Type B pancreatic cell (in vitro differentiated cells): ENCODE results near the gene FBXL19. TPM values are rescaled to one million over a fixed set of nuclear protein-coding genes. Genes with fewer than 3 reads are reported as not detected.
A peak's percentile ranks its signal among the peaks of the same experiment; 100 is the strongest.

Experiments used
- DNase-seq: peaks from one replicate; pipeline ENCODE4 v3.0.0; 2021; ENCODE audit warnings: mixed read lengths; ENCODE audit not compliant: unreplicated experiment; ENCODE audit errors: extremely low spot score
- H3K27ac Mint-ChIP-seq: 2 replicates; pipeline ENCODE4 v1.8.0; 2021; ENCODE audit warnings: mild to moderate bottlenecking, mixed read lengths
- H3K27me3 Mint-ChIP-seq: 2 replicates; pipeline ENCODE4 v1.8.0; 2021; ENCODE audit warnings: mixed read lengths
- H3K36me3 Mint-ChIP-seq: 2 replicates; pipeline ENCODE4 v1.8.0; 2021; ENCODE audit warnings: mixed read lengths
- H3K4me1 Mint-ChIP-seq: one replicate; pipeline ENCODE4 v1.8.0; 2021; ENCODE audit warnings: mixed read lengths; ENCODE audit not compliant: unreplicated experiment
- H3K4me3 Mint-ChIP-seq: 2 replicates; pipeline ENCODE4 v1.8.0; 2021; ENCODE audit warnings: mild to moderate bottlenecking, mixed read lengths
- H3K9me3 Mint-ChIP-seq: 2 replicates; pipeline ENCODE4 v1.8.0; 2021; ENCODE audit warnings: mixed read lengths
- total RNA-seq: library from RNA; stranded (reverse); gene quantifications from 2 replicates; pipeline ENCODE4 v1.2.1, GENCODE V29; 2021; ENCODE audit warnings: low replicate concordance
- TF ChIP-seq, protein P1 (sequence below): fragments of 200-600 bp; sonication (generic); conservative IDR thresholded peaks from 2 replicates; pipeline ENCODE4 v1.5.0; 2021; ENCODE audit warnings: antibody characterized with exemption, mild to moderate bottlenecking

FBXL19 gene
- total RNA-seq, 1 donor from 2014 or later = 46.4 TPM

DNA sequence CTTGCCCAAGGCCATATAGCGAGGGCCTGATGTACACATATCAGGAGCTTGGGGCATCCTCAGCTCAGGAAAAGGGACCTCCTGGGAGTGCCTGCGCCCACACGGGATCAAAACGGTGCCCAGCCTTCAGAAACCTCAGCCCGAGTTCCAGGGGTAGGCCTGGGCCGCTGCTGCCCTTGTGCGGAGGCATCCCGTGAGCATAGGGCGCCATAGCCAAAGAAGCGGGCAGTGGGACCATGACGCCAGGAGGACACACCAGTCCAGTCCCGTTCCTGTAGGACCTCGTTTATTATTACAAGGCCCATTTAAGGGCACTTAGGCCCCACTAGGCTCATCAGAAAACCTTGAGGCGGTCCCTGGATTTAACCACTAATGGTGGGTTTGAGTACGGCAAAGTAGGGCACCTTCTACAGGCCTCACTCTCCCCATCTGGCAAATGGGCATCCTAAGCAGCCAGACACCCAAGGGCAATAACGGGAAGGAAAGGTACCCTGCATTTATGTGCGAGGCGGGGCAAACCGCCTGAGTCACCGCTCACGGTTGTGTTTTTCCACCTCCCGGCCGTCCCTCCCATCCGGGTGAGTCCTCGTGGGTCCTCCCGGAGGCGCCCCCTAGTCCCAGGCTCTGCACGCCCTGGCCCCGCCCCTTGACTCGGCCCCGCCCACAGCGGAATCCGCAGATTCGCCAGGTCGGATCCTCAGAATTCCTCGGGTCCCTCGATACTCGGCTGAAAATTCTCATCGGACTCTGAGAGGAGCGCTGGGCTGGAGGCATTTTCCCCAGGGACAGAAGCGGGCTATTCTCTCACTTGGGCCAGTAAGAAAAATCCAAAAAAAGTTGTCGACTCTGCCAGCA lies 33.5 kb downstream of the FBXL19 start:
- no peaks in the 10 kb centered on the region for H3K9me3 Mint-ChIP-seq
- peak; percentile 88 for DNase-seq
- TF ChIP-seq, protein P1, sequence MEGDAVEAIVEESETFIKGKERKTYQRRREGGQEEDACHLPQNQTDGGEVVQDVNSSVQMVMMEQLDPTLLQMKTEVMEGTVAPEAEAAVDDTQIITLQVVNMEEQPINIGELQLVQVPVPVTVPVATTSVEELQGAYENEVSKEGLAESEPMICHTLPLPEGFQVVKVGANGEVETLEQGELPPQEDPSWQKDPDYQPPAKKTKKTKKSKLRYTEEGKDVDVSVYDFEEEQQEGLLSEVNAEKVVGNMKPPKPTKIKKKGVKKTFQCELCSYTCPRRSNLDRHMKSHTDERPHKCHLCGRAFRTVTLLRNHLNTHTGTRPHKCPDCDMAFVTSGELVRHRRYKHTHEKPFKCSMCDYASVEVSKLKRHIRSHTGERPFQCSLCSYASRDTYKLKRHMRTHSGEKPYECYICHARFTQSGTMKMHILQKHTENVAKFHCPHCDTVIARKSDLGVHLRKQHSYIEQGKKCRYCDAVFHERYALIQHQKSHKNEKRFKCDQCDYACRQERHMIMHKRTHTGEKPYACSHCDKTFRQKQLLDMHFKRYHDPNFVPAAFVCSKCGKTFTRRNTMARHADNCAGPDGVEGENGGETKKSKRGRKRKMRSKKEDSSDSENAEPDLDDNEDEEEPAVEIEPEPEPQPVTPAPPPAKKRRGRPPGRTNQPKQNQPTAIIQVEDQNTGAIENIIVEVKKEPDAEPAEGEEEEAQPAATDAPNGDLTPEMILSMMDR = peak; percentile 42
- no peaks in the 10 kb centered on the region for H3K27me3 Mint-ChIP-seq
- H3K4me1 Mint-ChIP-seq = peaks cover 10% of the 10 kb centered on the region
- peaks cover 5% of the 10 kb centered on the region for H3K36me3 Mint-ChIP-seq
- peak overlapping the region; percentile 99 for H3K27ac Mint-ChIP-seq
- H3K4me3 Mint-ChIP-seq = peak overlapping the region; percentile 97

DNA sequence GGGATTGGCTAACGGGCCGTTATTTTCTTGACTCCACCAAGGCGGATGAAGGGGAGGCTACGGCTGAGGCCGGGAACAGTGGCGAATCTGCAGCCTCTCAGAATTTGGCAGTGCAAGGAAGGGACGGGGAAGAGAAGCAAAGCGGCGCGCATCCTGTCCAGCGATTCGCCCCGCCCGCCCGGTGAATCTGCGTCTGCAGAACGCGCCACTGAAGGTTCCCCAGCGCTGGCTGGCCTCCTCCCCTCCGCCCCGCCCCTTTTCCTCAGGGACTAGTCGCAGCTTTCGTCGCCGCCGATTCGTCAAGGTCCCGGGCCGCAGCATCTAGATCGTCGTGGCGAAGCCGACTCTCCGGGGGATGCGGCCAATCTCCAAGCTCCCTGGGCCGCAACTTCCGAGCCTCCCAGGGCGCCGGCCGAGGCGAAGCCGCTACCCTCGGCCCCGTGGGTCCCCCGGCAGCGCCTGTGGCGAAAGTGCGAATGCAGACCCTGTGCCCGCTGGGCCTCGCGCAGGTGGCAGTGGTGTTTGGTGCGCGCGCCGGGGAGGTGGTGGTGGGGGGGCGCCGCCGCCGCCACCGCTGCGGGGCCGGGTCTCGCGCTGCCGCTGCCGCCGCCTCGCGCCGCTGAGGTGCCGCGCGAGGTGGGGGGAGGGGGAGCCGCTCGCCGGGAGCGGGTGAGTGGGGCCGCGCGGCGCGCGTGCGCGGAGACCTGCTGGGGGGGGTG lies 34.2 kb downstream of the FBXL19 start, which contains the start of gene SETD1A:
TSS of gene SETD1A (plus strand) at position 299 of the 719 bp plus-strand sequence. CDS start 978 bp downstream, outside the sequence.
- no peaks in the 10 kb centered on the region for H3K27me3 Mint-ChIP-seq
- H3K4me1 Mint-ChIP-seq = peaks cover 10% of the 10 kb centered on the region
- peak within 1 kb of the TSS; percentile 97 for H3K4me3 Mint-ChIP-seq
- peak; percentile 96 for DNase-seq
- H3K9me3 Mint-ChIP-seq = no peaks in the 10 kb centered on the region
- TF ChIP-seq, protein P1 = peak; percentile 28
- H3K27ac Mint-ChIP-seq = peak within 1 kb of the TSS; percentile 99
- peaks cover 5% of the 10 kb centered on the region for H3K36me3 Mint-ChIP-seq

- Mint-ChIP-seq H3K4me3 (peak overlapping the region; percentile 93), H3K27ac (peak overlapping the region; percentile 89), H3K36me3 (peaks cover 10% of the 10 kb centered on the region), H3K27me3 (no peaks in the 10 kb centered on the region), H3K9me3 (no peaks in the 10 kb centered on the region), H3K4me1 (peaks cover 9% of the 10 kb centered on the region)
- DNase-seq = no peak
- TF ChIP-seq, protein P1 = no peak
Measured at GRCh38 chr16:30958175-30959079, 35.1 kb downstream of the FBXL19 start.

DNA sequence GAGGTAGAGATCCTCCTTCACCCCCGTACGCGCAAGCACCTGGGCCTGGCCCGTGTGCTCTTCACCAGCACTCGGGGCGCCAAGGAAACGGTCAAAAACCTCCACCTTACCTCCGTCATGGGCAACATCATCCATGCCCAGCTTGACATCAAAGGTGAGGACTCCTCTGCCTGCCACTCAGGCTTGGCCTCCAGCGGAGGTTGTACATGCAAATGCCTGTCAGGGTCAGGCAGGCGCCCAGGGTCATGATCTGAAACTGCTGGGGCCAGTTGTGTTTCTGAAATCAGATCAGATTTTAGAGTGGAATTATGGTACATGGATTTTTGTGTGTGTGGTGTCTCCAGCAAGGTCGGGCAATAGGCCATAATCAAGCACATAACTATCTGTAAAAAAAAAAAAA lies 38.0 kb downstream of the FBXL19 start:
- Mint-ChIP-seq H3K4me1 (peaks cover 4% of the 10 kb centered on the region), H3K9me3 (no peaks in the 10 kb centered on the region), H3K4me3 (no peak overlapping the region), H3K36me3 (peaks cover 10% of the 10 kb centered on the region), H3K27ac (no peak overlapping the region), H3K27me3 (no peaks in the 10 kb centered on the region)
- TF ChIP-seq, protein P1 = no peak
- no peak for DNase-seq

DNA sequence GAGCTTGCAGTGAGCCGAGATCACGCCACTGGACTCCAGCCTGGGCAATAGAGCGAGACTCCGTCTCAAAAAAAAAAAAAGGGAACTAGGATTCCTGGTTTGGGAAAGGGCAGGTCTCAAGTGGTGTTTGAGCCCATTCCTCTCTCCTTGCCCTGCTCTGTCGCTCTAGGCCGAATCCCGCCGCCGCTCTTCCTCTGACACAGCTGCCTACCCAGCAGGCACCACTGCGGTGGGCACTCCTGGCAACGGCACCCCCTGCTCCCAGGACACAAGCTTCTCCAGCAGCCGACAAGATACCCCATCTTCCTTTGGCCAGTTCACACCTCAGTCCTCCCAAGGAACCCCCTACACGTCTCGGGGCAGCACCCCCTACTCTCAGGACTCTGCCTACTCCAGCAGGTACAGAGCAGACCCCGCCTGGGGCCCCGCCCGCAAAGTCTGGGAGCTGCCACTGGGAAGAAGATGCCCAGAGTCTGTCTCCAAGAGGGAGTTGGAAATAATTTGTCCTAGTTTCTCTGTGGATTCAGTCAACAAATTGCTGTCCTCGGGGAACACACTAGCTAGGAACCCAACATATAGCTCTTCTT lies 40.6 kb downstream of the FBXL19 start:
- no peaks in the 10 kb centered on the region for H3K27me3 Mint-ChIP-seq
- H3K4me1 Mint-ChIP-seq = peaks cover 2% of the 10 kb centered on the region
- no peaks in the 10 kb centered on the region for H3K9me3 Mint-ChIP-seq
- DNase-seq = no peak
- H3K4me3 Mint-ChIP-seq = no peak overlapping the region
- TF ChIP-seq, protein P1 = no peak
- H3K27ac Mint-ChIP-seq = no peak overlapping the region
- peaks cover 21% of the 10 kb centered on the region for H3K36me3 Mint-ChIP-seq
